AG04450 (cell line): ENCODE results near the gene HDGFL1. TPM values are rescaled to one million over a fixed set of nuclear protein-coding genes. Genes with fewer than 3 reads are reported as not detected.

Source experiments
- CTCF ChIA-PET: fragments of 300-600, 350-600 bp; formaldehyde crosslinking; extraction: SDS; loops from one replicate; lab custom pipeline; 2022; ENCODE audit warnings: antibody characterized with exemption, inconsistent platforms; lab: Charles Lee
- POLR2A ChIA-PET: fragments of 350-600 bp; formaldehyde crosslinking; extraction: SDS; loops from one replicate; lab custom pipeline; 2021; ENCODE audit warnings: antibody characterized with exemption, inconsistent platforms; lab: Yijun Ruan, JAX
- DNase-seq: peaks from one replicate; pipeline ENCODE4 v3.0.0-alpha.2; 2011; ENCODE audit warnings: low read depth, low spot score
- H3K27ac ChIP-seq: one replicate; pipeline ENCODE4 v1.5.1; 2012; ENCODE audit warnings: low read depth, low read length, control low read depth
- H3K27me3 ChIP-seq: one replicate; pipeline ENCODE4 v1.6.0; 2012; ENCODE audit warnings: low read length; ENCODE audit not compliant: control insufficient read depth, insufficient read depth
- H3K4me3 ChIP-seq: 2 replicates; pipeline ENCODE4 v1.5.1; 2011; ENCODE audit warnings: mild to moderate bottlenecking, low read depth, low read length, control low read depth
- H3K9me3 ChIP-seq: 2 replicates; pipeline ENCODE4 v1.5.1; 2012; ENCODE audit warnings: low read length; ENCODE audit not compliant: control insufficient read depth, insufficient read depth
- CTCF ChIP-seq: IDR thresholded peaks from 2 replicates; pipeline ENCODE4 v1.5.1; 2011; ENCODE audit warnings: low read depth, low read length, control low read depth, inconsistent platforms
- polyA plus RNA-seq: library from polyadenylated mRNA; depleted of rRNA; stranded (reverse); fragments of >200 nt; gene quantifications from 2 replicates; pipeline ENCODE4 v1.2.3, GENCODE V29; 2011

HDGFL1 gene
- polyA plus RNA-seq, 1 experiment = not detected

GRCh38 chr6:22598339-22598738, 29.0 kb downstream of the HDGFL1 start:
- H3K4me3 ChIP-seq = no peak overlapping the region

GRCh38 chr6:22600059-22600458, 30.7 kb downstream of the HDGFL1 start:
- TF ChIP-seq CTCF = no peak
- POLR2A ChIA-PET = no interaction called here
- Histone ChIP-seq H3K27ac (no peak overlapping the region), H3K4me3 (no peak overlapping the region), H3K9me3 (no peaks in the 10 kb centered on the region), H3K27me3 (no peaks in the 10 kb centered on the region)
- no peak for DNase-seq
- CTCF ChIA-PET = no interaction called here

More at GRCh38 chr6:22598339-22598738, 29.0 kb downstream of the HDGFL1 start:
- ChIA-PET POLR2A (no interaction called here), CTCF (interaction anchor here (1.1 kb wide), 1 partner anchor 196 kb away, joined by 3 read pairs; no protein-coding TSS in a partner anchor)
- H3K9me3 ChIP-seq = no peaks in the 10 kb centered on the region
- DNase-seq = no peak
- no peak overlapping the region for H3K27ac ChIP-seq
- no peaks in the 10 kb centered on the region for H3K27me3 ChIP-seq
- TF ChIP-seq CTCF = no peak

- no peaks in the 10 kb centered on the region for H3K27me3 ChIP-seq
- no peak for TF ChIP-seq CTCF
- CTCF ChIA-PET = no interaction called here
- POLR2A ChIA-PET = no interaction called here
- H3K4me3 ChIP-seq = no peak overlapping the region
- no peak for DNase-seq
- no peak overlapping the region for H3K27ac ChIP-seq
- no peaks in the 10 kb centered on the region for H3K9me3 ChIP-seq
These were observed 32.6 kb downstream of the HDGFL1 start for GRCh38 chr6:22601984-22602383.

GRCh38 chr6:22605736-22606135, 36.4 kb downstream of the HDGFL1 start:
- Histone ChIP-seq H3K4me3 (no peak overlapping the region), H3K9me3 (no peaks in the 10 kb centered on the region; the same call in 1 of the 2 replicates), H3K27ac (no peak overlapping the region), H3K27me3 (no peaks in the 10 kb centered on the region)
- no peak for TF ChIP-seq CTCF
- DNase-seq = no peak
- ChIA-PET CTCF (no interaction called here), POLR2A (no interaction called here)

- no peak overlapping the region for H3K4me3 ChIP-seq
- H3K9me3 ChIP-seq = no peaks in the 10 kb centered on the region; the same call in 1 of the 2 replicates
- DNase-seq = no peak
- H3K27ac ChIP-seq = no peak overlapping the region
- CTCF ChIA-PET = interaction anchor here (1.0 kb wide), 1 partner anchor 837 kb away, joined by 3 read pairs; no protein-coding TSS in a partner anchor
- no peaks in the 10 kb centered on the region for H3K27me3 ChIP-seq
- POLR2A ChIA-PET = no interaction called here
- no peak for TF ChIP-seq CTCF
These were observed 40.8 kb downstream of the HDGFL1 start for GRCh38 chr6:22610127-22610526.
